Raji (cell line): Measurements from ENCODE around the gene S1PR1.

Experiments
- POLR2A ChIP-seq: IDR thresholded peaks from 2 replicates; pipeline ENCODE4 v1.6.1; 2011; ENCODE audit warnings: low read depth, low read length, control low read depth; ENCODE audit not compliant: insufficient read depth

Gene S1PR1

DNA sequence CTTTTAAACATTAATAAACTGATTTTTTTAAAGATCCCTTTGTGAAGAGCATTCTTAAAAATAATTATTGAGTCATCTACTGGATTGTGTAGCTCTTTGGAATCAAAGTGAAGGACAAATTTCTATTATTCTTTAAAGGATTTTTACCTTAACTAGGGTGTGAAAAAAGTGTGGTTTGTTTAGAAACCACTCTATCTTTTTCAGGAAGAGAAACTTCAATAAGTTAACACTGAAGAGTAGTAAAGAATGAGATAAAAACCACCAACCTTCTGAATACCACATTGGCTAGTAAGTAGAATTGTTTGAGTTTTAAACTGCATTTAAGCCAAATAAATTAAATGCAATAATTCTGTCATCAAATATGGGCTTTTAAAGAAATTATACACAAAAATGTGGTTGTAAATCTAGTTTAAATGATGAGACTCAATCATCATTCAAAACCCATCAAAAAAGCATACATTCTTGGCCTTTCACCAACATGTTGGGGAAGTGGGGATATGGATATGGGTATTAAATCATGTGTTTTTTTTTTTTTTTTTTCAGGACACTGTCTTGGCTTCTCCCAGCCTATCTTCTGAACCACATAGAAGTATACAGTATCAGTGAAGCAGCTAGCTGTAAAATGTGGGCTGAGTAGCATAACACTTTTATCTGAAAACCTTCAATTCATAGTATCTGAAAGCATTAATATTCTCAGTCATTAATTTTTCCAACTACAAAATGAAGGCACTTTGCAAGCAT lies 4.8 kb downstream of the S1PR1 start:
- TF ChIP-seq POLR2A = no peak

DNA sequence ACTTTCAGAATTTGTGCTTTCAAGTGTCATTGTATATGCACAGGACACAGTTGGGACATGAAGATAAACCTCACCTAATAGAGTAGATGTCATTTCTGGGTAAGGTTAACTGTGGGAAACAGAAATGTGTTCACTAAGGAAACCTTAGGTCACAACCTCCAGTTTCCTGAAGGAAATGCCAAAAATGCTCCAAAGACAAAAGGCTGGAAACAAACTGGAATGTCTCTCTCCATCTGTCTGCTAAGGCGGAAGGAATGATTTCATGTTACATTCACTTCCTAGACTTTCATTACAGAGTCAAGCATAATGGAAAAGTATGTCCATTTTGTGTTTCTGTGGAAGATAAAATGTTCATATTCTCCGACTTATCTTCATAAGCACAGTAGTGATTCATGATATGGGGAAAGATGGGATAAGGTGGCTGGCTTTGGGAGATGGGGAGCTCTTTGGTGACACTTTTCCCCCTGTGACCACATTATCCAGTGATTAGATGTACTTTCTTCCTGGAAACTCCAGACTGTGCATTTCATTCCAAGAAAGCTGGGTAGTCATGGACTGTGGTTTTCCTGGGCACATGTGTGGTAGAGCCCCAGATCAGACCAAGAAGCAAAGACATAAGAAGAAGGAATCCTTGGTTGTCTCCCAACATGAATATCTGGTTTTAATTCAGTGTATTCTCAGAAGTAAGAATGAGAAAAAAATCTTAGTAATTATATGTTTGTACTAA lies 5.7 kb downstream of the S1PR1 start:
- no peak for TF ChIP-seq POLR2A

DNA sequence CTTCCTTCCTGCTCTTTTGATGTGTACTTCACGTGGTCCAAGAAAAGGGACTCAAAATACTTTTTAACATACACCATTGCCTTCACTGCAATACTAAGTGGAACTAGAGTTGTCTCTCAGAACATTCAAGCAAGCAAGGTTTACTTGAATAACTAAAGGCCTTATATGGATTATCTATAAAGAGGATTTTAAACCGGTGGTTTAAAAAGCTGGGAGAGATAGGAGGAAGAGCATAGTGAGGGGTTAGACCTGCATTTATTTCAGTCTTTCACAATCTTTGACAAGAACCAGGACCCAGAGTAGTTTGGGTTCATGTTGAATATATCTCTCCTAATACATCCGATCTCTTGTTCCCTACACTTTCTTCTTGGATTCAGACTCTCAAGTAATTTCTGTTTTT lies 6.9 kb downstream of the S1PR1 start:
- TF ChIP-seq POLR2A = no peak

DNA sequence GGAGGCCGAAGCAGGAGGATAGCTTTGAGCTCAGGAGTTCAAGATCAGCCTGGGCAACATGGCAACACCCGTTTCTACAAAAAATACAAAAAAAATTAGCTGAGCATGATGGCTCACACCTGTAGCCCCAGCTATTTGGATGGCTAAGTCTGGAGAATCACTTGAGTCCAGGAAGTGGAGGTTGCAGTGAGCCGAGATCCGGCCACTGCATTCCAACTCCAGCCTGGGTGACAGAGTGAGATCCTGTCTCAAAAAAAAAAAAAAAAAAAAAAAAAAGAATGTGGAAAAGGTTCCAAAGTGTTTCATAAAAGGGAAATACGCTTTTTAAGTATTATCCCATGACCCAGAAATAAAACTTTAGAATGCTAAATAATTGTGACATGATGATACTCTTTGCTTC lies 8.0 kb downstream of the S1PR1 start:
- TF ChIP-seq POLR2A = no peak

DNA sequence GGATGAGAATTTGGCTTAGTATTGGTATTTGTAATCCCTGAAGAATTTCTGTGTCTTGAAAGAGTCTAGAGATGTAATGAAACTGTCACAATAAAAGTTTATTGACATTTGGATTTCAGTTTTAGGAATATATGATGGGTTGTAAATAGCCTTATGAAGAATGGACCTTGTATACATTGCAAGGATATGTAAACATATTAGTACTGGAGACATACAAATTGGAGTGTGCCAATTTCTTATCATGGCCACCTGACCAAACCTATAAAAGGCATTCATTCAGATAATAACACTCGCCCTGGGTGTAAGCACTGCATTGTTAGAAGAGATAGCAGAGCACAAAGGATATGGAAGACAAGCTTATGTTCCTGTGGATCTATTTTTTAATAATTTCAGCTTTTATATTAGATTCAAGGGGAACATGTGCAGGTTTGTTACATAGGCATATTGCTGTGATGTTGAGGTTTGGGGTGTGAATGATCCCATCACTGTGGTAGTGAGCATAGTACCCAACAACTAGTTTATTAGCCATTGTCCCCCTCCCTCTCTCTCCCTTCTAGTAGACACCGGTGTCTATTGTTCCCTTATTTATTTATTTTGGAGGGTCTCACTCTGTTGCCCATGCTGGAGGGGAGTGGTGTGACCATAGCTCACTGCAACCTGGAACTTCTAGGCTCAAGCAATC lies 8.6 kb downstream of the S1PR1 start:
- TF ChIP-seq POLR2A = no peak

DNA sequence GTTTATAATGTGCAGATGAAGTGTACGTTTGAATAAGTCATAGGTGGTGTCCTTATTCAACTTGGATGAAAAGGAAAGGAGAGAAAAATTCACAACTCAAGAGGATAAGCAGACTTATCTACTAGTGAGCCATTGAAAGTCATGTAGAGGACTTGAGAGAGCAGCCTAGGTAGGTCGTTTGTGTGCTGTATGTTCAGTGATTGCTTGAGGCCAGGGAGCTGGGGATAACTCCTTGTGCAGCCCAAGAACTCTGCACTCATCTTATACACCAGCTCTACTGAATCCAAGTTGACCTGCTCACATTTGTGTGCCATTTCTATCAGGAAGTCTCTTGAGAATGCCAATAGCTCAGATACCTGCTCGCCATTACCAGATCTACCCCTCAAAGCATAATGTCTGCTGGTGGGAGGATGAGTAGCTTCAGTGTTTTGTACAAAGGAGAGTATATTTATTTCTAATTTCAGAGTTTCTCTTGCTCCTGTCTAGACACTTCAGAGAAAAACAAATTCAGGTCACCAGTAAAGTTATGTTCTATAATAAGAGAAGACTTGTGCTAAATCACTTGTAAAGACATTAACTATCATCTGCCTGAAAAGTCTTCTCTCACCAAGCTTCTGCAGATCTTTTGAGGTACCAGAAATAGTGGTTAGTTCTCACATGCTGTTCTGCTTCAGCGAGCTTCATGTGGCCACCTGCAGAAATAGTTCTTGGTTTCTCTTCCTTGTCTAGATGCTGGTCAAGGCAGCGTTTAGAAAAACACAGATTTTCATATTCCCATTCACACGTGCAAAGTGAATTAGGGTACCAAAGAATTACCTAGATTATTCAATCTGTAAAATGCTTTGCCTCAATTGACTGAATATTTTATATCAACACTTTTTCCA lies 10.8 kb downstream of the S1PR1 start:
- no peak for TF ChIP-seq POLR2A

DNA sequence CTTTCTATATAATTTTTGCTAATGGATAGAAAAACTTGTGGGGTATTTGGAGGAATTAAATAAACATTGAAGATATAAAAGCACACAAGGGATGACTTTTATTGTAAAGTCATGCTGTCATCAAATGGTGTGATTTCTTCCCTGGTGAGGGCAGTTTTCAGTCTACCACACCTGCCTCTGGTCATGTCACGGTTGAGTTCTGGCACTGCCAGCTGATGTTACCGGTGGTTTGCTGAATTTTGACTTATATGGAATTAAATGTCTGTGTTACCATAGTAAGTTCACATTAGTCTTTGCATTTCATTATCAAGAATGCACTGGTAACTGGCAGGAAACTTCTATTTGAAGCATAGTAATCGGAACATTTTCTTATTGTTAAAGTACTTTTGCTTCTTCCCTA lies 13.4 kb downstream of the S1PR1 start:
- TF ChIP-seq POLR2A = no peak

DNA sequence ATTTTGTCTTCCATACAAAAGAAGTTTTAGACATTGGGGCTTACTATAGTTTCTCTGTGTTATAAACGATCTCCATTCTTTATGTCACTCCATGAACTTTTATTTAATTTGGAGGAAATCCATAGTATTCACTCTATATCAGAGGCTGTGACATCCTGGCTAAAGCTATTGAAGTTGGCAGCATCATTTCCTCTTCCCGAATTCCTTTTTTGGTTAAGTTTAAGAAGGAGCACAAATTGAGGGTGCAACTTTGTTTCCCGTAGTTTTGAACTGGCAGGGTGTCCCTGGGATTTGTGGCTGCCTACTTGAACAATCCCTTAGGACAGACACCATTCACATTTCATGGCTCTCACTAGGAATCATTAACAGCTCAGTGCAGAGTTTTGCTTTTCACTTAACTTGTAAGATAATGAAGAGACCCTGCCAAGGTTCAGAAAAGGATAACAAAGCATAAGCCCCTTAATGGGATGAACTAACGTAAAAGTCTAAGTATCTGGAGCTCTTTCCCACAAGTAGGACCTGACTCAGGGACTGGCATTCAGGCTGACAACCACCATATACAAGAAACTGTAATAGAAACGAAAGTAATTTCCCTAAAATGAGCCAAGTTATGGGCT lies 13.9 kb downstream of the S1PR1 start:
- TF ChIP-seq POLR2A = no peak

DNA sequence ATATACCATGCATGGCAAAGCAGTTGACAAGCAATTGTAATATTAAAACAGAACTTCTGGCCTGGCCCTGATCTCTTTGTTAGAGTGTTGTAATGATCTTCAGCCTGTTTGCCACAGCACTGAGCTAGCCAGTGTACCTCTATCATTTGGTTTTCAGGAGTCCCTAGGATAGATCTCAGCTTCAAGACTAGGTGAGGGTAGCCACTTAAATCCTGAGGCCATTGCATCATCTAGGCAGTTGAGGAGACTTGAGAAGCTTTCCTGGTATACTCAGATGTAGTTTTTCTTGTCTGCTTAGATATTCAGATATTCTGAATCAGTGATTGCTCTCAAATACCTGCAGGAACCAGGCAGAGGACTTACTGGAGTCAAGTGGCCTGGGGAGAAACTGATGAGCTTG lies 14.7 kb downstream of the S1PR1 start:
- TF ChIP-seq POLR2A = no peak

DNA sequence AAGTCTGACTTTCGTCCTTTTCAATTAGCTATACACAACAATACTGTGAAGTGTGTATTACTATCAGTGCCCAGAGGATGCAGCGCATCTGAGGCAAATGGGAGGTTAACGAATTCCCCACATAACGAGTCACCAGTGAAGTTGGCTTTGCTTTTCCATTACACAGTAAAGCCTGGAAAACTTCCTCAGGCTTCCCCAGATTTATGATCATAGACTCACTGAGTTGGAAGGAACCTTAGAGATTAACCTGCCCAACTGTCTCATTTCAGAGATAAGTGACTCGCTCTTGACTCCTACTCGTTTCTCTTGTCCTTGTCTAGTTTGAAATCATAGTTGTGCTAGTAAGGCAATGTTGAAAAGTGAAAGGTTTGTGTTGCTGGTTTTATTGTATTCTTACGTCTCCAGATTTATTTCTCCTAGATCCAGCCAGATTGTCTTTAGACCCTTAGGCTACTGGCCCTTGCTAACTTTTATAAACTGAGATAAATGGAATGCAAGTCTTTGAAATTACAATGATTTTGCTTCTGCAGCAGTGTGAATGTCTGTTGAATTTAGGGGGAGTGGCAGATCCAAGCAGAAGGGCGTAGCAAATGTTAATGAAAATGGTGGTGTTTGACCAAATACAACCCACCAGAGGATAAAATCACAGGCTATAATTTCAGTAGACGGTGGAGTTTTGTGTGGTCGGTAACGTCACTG lies 17.3 kb downstream of the S1PR1 start:
- no peak for TF ChIP-seq POLR2A

DNA sequence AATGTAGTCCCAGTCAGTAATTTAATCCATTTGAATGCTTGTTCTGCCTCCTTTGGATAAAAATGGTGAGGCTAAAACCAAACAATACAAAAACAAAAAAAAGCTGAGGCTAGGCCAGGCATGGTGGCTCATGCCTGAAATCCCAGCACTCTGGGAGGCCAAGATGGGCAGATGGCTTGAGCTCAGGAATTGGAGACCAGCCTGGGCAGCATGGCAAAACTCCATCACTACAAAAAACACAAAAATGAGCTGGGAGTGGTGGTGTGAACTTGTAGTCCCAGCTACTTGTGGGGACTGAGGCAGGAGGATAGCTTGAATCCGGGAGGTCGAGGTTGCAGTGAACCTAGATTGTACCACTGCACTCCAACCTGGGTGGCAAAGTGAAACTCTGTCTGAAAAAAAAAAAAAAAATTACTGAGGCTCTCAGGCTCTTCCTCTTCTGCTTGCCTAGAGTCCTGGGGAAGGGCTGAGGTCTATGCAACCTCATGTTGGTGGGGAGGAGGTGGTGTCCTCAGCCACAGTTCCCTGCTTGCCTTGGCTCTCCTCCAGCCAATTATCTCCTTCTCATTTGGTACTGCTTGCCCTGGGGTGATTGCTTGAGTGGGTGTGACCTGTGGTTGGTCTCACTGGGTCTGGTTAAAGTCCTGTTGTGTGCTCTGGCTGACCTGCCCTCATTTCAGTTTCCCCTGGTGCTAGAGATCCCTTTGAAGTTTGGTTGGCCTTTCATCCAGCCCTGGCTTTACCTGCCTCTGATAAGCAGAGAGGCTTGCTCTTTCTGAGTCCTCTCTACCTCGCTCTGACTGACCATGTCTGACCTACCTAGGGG lies 20.9 kb downstream of the S1PR1 start:
- TF ChIP-seq POLR2A = no peak

DNA sequence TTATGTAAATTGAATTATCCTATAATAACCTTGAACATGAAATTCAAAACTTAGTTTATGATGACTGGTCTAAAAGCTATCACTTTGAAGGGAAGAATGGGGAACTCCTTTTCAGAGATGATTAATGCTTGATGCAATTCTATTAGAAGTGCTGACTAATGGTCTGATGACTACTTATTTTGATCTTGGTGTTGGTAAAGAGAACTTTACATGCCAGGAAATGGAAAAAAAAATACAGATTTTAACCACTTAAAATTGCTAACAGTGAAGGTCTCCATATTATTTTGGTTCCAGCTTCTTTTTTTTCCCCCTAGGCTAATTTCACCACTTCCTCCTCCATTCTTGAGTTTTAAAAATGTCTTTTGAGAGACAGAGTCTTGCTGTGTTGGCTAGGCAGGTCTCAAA lies 22.9 kb downstream of the S1PR1 start:
- no peak for TF ChIP-seq POLR2A
